ENCODE measurements around the gene USP9Y.
"Not testable (repeated sequence)": the region's sequence is repeated elsewhere in the genome, so short reads cannot be mapped to it uniquely, and the experiment has no call there.

Gene USP9Y
- total RNA-seq = 0 to 268 reads per million in 2 donors

- DNase-seq = no peak
These were observed at the start of gene USP9Y for GRCh38 chrY:12701181-12701695. Gene USP9Y (plus strand): TSS chrY:12701231. CDS start chrY:12709448, 8,217 bp downstream.

GRCh38 chrY:12651621-12652036 is 49.4 kb upstream of the USP9Y start:
- no peak for DNase-seq

GRCh38 chrY:12661745-12662681 is 39.0 kb upstream of the USP9Y start:
- no peak for DNase-seq

GRCh38 chrY:12662745-12663591 is 38.1 kb upstream of the USP9Y start:
- no peak for DNase-seq

- not testable (repeated sequence) for DNase-seq
These were observed 37.2 kb upstream of the USP9Y start for GRCh38 chrY:12663845-12664244.

- DNase-seq = no peak
These were observed 22.9 kb upstream of the USP9Y start for GRCh38 chrY:12678111-12678510.

GRCh38 chrY:12681535-12681934 is 19.5 kb upstream of the USP9Y start:
- no peak for DNase-seq

- DNase-seq = no peak
These were observed 12.7 kb upstream of the USP9Y start for GRCh38 chrY:12688337-12688736.

- no peak for DNase-seq
These were observed 944 bp upstream of the USP9Y start for GRCh38 chrY:12700087-12700486.

GRCh38 chrY:12702174-12702573 is 1.1 kb downstream of the USP9Y start:
- no peak for DNase-seq

- DNase-seq = no peak
These were observed 9.4 kb downstream of the USP9Y start for GRCh38 chrY:12710460-12710859.

GRCh38 chrY:12715376-12715775 is 14.3 kb downstream of the USP9Y start:
- DNase-seq = no peak

GRCh38 chrY:12729746-12730145 is 28.7 kb downstream of the USP9Y start:
- no peak for DNase-seq

- no peak for DNase-seq
These were observed 32.6 kb downstream of the USP9Y start for GRCh38 chrY:12733625-12734024.

GRCh38 chrY:12734051-12734450 is 33.0 kb downstream of the USP9Y start:
- DNase-seq = no peak

GRCh38 chrY:12741414-12741813 is 40.4 kb downstream of the USP9Y start:
- no peak for DNase-seq

- no peak for DNase-seq
These were observed 41.7 kb downstream of the USP9Y start for GRCh38 chrY:12742725-12743124.

- no peak for DNase-seq
These were observed 43.1 kb downstream of the USP9Y start for GRCh38 chrY:12744091-12744490.

GRCh38 chrY:12749293-12749692 is 48.3 kb downstream of the USP9Y start:
- no peak for DNase-seq

GRCh38 chrY:12752856-12753255 is 51.8 kb downstream of the USP9Y start:
- no peak for DNase-seq

- no peak for DNase-seq
These were observed 55.0 kb downstream of the USP9Y start for GRCh38 chrY:12756021-12756420.

- DNase-seq = no peak
These were observed 64.9 kb downstream of the USP9Y start for GRCh38 chrY:12765976-12766375.

GRCh38 chrY:12784521-12784920 is 83.5 kb downstream of the USP9Y start:
- no peak for DNase-seq
